A549 (cell line): Measurements from ENCODE around the gene TBCE.

Experiments used
- BHLHE40 ChIP-seq: IDR thresholded peaks from 2 replicates; pipeline ENCODE4 v1.6.1; 2012; ENCODE audit warnings: low read depth, low read length, inconsistent platforms
- CTCF ChIP-seq: fragments of >200 bp; sonication (Bioruptor Twin); formaldehyde crosslinking; IDR thresholded peaks from 3 replicates; pipeline ENCODE4 v1.5.1; 2016
- EP300 ChIP-seq, 2 experiments: fragments of >200 bp; sonication (Bioruptor Twin); formaldehyde crosslinking; IDR thresholded peaks; 2 replicates in 1 of 2; 3 replicates in 1 of 2; pipeline ENCODE4 v1.6.1; 2016 to 2017
- FOSL2 ChIP-seq, 2 experiments: fragments of 450-650 bp in 1 of 2; fragments of >200 bp in 1 of 2; sonication (Bioruptor Twin) in 1 of 2; formaldehyde crosslinking; IDR thresholded peaks; 2 replicates each; pipeline versions ENCODE4 v1.5.0 to v1.6.1; 2016 to 2020; ENCODE audit warnings: mild to moderate bottlenecking in 1 of 2, moderate library complexity in 1 of 2
- PHF8 ChIP-seq: fragments of 200-600 bp; sonication (generic); IDR thresholded peaks from 2 replicates; pipeline ENCODE4 v1.6.1; 2016; ENCODE audit warnings: low read depth, mild to moderate bottlenecking, antibody characterized with exemption, moderate library complexity, borderline replicate concordance
- POLR2A ChIP-seq: IDR thresholded peaks from 2 replicates; pipeline ENCODE4 v1.6.1; 2012; ENCODE audit warnings: mild to moderate bottlenecking, low read length
- POLR2AphosphoS2 ChIP-seq: conservative IDR thresholded peaks from 2 replicates; pipeline ENCODE4 v1.6.1; 2012; ENCODE audit warnings: low read length, improper control_type of control experiment, inconsistent platforms
- TFCP2L1 ChIP-seq: fragments of 250-450 bp; sonication (Bioruptor Pico); IDR thresholded peaks from 2 replicates; pipeline ENCODE4 v1.5.0; 2021; ENCODE audit warnings: mild to moderate bottlenecking

- TF ChIP-seq TFCP2L1 (CRISPR knock-in tag) (no peak), BHLHE40 (no peak), CTCF (no peak), PHF8 (no peak), FOSL2 (IDR thresholded peaks at IDR 0.05) (peak; percentile 58; the same call in 1 of the 2 replicates), FOSL2 (CRISPR knock-in tag; IDR thresholded peaks at IDR 0.05) (peak; percentile 94), POLR2A (no peak), EP300 (IDR thresholded peaks at IDR 0.05) (peak in 1 of 2 experiments; percentile 56; a peak in 2 of 5 replicates), POLR2AphosphoS2 (no peak)
Observed at GRCh38 chr1:235402457-235403200, 35.4 kb downstream of the TBCE start.
